ENCODE measurements around the gene ZNF746. TPM values are rescaled to one million over a fixed set of nuclear protein-coding genes. Genes with fewer than 3 reads are reported as not detected.

ZNF746 gene
- total and polyA plus RNA-seq, 2 donors (not counting 3 experiments of a cell fraction or from before 2014, with no cell fraction given): 10.5 to 20.8 TPM

DNA sequence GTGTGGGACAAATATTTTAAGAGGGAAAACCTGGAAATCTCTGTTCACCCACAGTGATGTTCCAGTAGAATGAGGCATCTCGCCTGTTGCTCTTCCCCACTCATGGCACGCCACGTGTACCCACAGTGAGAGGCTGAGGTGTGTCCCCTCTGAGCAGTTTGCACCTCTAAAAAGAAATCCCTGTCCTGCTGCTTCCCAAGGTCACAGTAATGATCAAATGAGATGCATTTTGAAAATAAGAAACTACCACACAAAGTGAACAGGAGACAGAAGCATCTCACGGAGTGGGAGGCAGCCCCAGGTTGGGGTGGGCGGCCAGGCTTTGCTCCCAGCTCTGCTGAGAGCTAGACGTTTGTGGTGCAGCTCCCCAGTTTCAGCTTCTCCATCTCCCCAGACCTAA lies 24.4 kb downstream of the ZNF746 start:
- Histone ChIP-seq H4K20me1 (replicated peaks; ENCODE audit: control insufficient read depth, extremely low read depth, insufficient read depth, low read length) (no peaks in the 10 kb centered on the region), H3K9me3 (replicated peaks; ENCODE audit: control insufficient read depth, insufficient read depth, low read length) (no peaks in the 10 kb centered on the region), H3K4me3 (replicated peaks in 1 of 3; ENCODE audit: insufficient read depth in 1 of 3, low read depth in 1 of 3, low read length in 3 of 3) (no peak overlapping the region), H3K4me1 (ENCODE audit: control insufficient read depth, extremely low read depth, insufficient read depth, low read length) (no peaks in the 10 kb centered on the region), H3K27ac (ENCODE audit: insufficient read depth, low read depth, low read length) (no peak overlapping the region), H3K79me2 (ENCODE audit: control insufficient read depth, insufficient read depth, low read length) (no peaks in the 10 kb centered on the region), H3K9ac (replicated peaks; ENCODE audit: extremely low read depth, insufficient read depth, low read length) (no peak overlapping the region), H3K27me3 (ENCODE audit: control insufficient read depth in 2 of 2, insufficient read depth in 2 of 2, low read length in 2 of 2) (no peaks in the 10 kb centered on the region), H3K4me2 (ENCODE audit: insufficient read depth, low read length) (no peak overlapping the region), H2AFZ (ENCODE audit: low read depth, low read length) (no peak overlapping the region), H3K36me3 (ENCODE audit: control insufficient read depth in 2 of 2, extremely low read depth in 1 of 2, insufficient read depth in 2 of 2, low read length in 2 of 2) (peaks cover 0 to 28% of the 10 kb centered on the region in 2 experiments), H3K9me1 (replicated peaks; ENCODE audit: control insufficient read depth, extremely low read depth, insufficient read depth, low read length) (no peaks in the 10 kb centered on the region)
- DNase-seq (ENCODE audit: low read depth, low spot score): no peak
- CTCF ChIA-PET: interaction anchor here (1.8 kb wide), 1 partner anchor 12 kb away, joined by 6 read pairs; the partner anchor contains the start of gene ZNF777
- dilution Hi-C loops (cut with MboI; ENCODE audit: extremely low pct_ligation_motif_present, low sequenced_read_pairs) (no loop called here), intact Hi-C loops (cut with micrococcal nuclease) (no loop called here)
- BruUV-seq (replicated peaks): no TSS peak
- no peak for FAIRE-seq
- POLR2A ChIA-PET: no interaction called here
- no peak for TF ChIP-seq MYC (IDR thresholded peaks at IDR 0.05; ENCODE audit: low read depth, low read length)
- no peak for TF ChIP-seq JUN (IDR thresholded peaks at IDR 0.05; ENCODE audit: borderline replicate concordance, insufficient read depth, insufficient read length, low read depth)
- no peak for TF ChIP-seq GATA2 (IDR thresholded peaks at IDR 0.05; ENCODE audit: insufficient read depth, insufficient read length, low read depth, low read length)

DNA sequence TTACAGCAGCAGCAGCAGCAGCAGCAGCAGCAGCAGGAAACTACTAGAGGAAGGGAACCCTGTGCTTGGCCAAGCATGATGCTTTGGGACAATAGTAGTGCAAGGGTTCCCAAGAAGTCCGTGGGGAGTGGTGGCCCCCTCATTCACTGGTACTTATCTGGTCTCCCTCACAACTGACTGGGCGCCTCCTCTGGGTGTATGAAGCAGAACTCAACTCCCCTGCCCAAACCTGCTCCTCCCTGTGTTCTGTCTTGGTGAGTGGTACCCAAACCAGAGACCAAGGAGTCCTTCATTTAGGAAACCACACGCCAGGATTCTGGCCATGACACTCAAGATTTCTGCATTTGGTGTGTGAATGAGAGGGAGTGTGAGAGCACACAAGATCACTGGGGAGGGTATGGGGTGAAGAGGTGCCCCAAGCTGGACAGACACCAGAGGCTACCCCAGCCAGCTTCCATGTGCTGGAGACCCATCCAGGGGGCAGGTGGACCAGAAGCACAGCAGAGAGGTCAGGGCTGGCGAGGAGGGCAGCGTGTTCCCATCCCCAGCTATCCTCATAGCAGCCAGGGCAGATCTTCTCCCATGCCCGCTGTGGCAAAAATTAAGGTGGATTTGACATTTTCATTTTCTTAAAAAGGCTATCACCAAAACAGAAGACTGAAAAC lies 26.2 kb downstream of the ZNF746 start:
- Histone ChIP-seq H3K9ac (replicated peaks; ENCODE audit: extremely low read depth, insufficient read depth, low read length) (no peak overlapping the region), H3K9me3 (replicated peaks; ENCODE audit: control insufficient read depth, insufficient read depth, low read length) (no peaks in the 10 kb centered on the region), H4K20me1 (replicated peaks; ENCODE audit: control insufficient read depth, extremely low read depth, insufficient read depth, low read length) (no peaks in the 10 kb centered on the region), H3K36me3 (ENCODE audit: control insufficient read depth in 2 of 2, extremely low read depth in 1 of 2, insufficient read depth in 2 of 2, low read length in 2 of 2) (peaks cover 0 to 19% of the 10 kb centered on the region in 2 experiments), H3K9me1 (replicated peaks; ENCODE audit: control insufficient read depth, extremely low read depth, insufficient read depth, low read length) (no peaks in the 10 kb centered on the region), H2AFZ (ENCODE audit: low read depth, low read length) (no peak overlapping the region), H3K4me2 (ENCODE audit: insufficient read depth, low read length) (no peak overlapping the region), H3K79me2 (ENCODE audit: control insufficient read depth, insufficient read depth, low read length) (no peaks in the 10 kb centered on the region), H3K27ac (ENCODE audit: insufficient read depth, low read depth, low read length) (no peak overlapping the region), H3K4me3 (replicated peaks in 1 of 3; ENCODE audit: insufficient read depth in 1 of 3, low read depth in 1 of 3, low read length in 3 of 3) (no peak overlapping the region), H3K27me3 (ENCODE audit: control insufficient read depth in 2 of 2, insufficient read depth in 2 of 2, low read length in 2 of 2) (peaks cover 0 to 1% of the 10 kb centered on the region in 2 experiments), H3K4me1 (ENCODE audit: control insufficient read depth, extremely low read depth, insufficient read depth, low read length) (no peaks in the 10 kb centered on the region)
- BruUV-seq (replicated peaks): no TSS peak
- FAIRE-seq (no peak), DNase-seq (ENCODE audit: low read depth, low spot score) (no peak)
- intact Hi-C loops (cut with micrococcal nuclease): no loop called here
- ChIA-PET POLR2A (no interaction called here), CTCF (no interaction called here)
- dilution Hi-C loops (cut with MboI; ENCODE audit: extremely low pct_ligation_motif_present, low sequenced_read_pairs): no loop called here
- no peak for TF ChIP-seq POLR2A (IDR thresholded peaks at IDR 0.05; ENCODE audit: low read depth, low read length)
- no peak for TF ChIP-seq GATA2 (IDR thresholded peaks at IDR 0.05; ENCODE audit: insufficient read depth, insufficient read length, low read depth, low read length)
- no peak for TF ChIP-seq FOS (IDR thresholded peaks at IDR 0.05; ENCODE audit: borderline replicate concordance, insufficient read depth, low read length)
- TF ChIP-seq, protein P1, sequence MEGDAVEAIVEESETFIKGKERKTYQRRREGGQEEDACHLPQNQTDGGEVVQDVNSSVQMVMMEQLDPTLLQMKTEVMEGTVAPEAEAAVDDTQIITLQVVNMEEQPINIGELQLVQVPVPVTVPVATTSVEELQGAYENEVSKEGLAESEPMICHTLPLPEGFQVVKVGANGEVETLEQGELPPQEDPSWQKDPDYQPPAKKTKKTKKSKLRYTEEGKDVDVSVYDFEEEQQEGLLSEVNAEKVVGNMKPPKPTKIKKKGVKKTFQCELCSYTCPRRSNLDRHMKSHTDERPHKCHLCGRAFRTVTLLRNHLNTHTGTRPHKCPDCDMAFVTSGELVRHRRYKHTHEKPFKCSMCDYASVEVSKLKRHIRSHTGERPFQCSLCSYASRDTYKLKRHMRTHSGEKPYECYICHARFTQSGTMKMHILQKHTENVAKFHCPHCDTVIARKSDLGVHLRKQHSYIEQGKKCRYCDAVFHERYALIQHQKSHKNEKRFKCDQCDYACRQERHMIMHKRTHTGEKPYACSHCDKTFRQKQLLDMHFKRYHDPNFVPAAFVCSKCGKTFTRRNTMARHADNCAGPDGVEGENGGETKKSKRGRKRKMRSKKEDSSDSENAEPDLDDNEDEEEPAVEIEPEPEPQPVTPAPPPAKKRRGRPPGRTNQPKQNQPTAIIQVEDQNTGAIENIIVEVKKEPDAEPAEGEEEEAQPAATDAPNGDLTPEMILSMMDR (IDR thresholded peaks at IDR 0.05; ENCODE audit: extremely low read depth in 1 of 2, insufficient read depth in 1 of 2, low read depth in 1 of 2, low read length in 2 of 2): no peak
- TF ChIP-seq EZH2 (IDR thresholded peaks at IDR 0.05; ENCODE audit: borderline replicate concordance, low read depth, low read length, severe bottlenecking): no peak
- TF ChIP-seq, protein P2, sequence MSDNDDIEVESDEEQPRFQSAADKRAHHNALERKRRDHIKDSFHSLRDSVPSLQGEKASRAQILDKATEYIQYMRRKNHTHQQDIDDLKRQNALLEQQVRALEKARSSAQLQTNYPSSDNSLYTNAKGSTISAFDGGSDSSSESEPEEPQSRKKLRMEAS (IDR thresholded peaks at IDR 0.05; ENCODE audit: insufficient read depth, insufficient read length): no peak
- TF ChIP-seq MYC (IDR thresholded peaks at IDR 0.05; ENCODE audit: low read depth, low read length): no peak
- no peak for TF ChIP-seq JUN (IDR thresholded peaks at IDR 0.05; ENCODE audit: borderline replicate concordance, insufficient read depth, insufficient read length, low read depth)
- TF ChIP-seq POLR2AphosphoS5 (IDR thresholded peaks at IDR 0.05; ENCODE audit: insufficient read depth, low read depth, low read length): no peak
